IgD-negative memory B cell (primary cell): Measurements from ENCODE around the gene AMBRA1. TPM values are rescaled to one million over a fixed set of nuclear protein-coding genes. Genes with fewer than 3 reads are reported as not detected.
"Not testable (repeated sequence)": the region's sequence is repeated elsewhere in the genome, so short reads cannot be mapped to it uniquely, and the experiment has no call there.

ENCODE experiments used
- H3K27ac Mint-ChIP-seq, 3 donors: one replicate each; pipeline ENCODE4 v1.8.0; 2020 to 2022; ENCODE audit warnings: mild to moderate bottlenecking in 3 of 3, mixed read lengths in 3 of 3, moderate library complexity in 1 of 3
- H3K27me3 Mint-ChIP-seq: one replicate; pipeline ENCODE4 v1.8.0; 2021; ENCODE audit warnings: mixed read lengths
- H3K36me3 Mint-ChIP-seq: one replicate; pipeline ENCODE4 v1.8.0; 2020; ENCODE audit warnings: mild to moderate bottlenecking, mixed read lengths
- H3K4me1 Mint-ChIP-seq, 3 donors: one replicate each; pipeline ENCODE4 v1.8.0; 2020 to 2022; ENCODE audit warnings: mixed read lengths in 3 of 3, mild to moderate bottlenecking in 1 of 3
- H3K4me3 Mint-ChIP-seq, 4 donors: one replicate each; pipeline ENCODE4 v1.8.0; 2020 to 2022; ENCODE audit warnings: mild to moderate bottlenecking in 4 of 4, mixed read lengths in 4 of 4, moderate library complexity in 3 of 4
- H3K9me3 Mint-ChIP-seq, 3 donors: one replicate each; pipeline ENCODE4 v1.8.0; 2020 to 2021; ENCODE audit warnings: mixed read lengths in 3 of 3, mild to moderate bottlenecking in 1 of 3
- polyA plus RNA-seq: library from polyadenylated mRNA; unstranded; fragments of 300-500 nt; fragmentation: Illumina TruSeq; gene quantifications from one replicate; pipeline ENCODE4 v1.2.3, GENCODE V29; 2021

Gene AMBRA1
- polyA plus RNA-seq, 1 donor from 2014 or later = 9.1 TPM

GRCh38 chr11:46523290-46523689 lies 70.5 kb downstream of the AMBRA1 start:
- Mint-ChIP-seq H3K27me3 (no peaks in the 10 kb centered on the region), H3K4me3 (no peak overlapping the region), H3K36me3 (peaks cover 6% of the 10 kb centered on the region), H3K9me3 (no peaks in the 10 kb centered on the region), H3K4me1 (peaks cover 17 to 27% (median 19%) of the 10 kb centered on the region in 3 donors), H3K27ac (no peak overlapping the region)

- Mint-ChIP-seq H3K27ac (no peak overlapping the region), H3K36me3 (peaks cover 6% of the 10 kb centered on the region), H3K9me3 (no peaks in the 10 kb centered on the region), H3K4me3 (no peak overlapping the region), H3K27me3 (no peaks in the 10 kb centered on the region), H3K4me1 (peaks cover 17 to 25% (median 18%) of the 10 kb centered on the region in 3 donors)
Measured at GRCh38 chr11:46522682-46523281, 71.0 kb downstream of the AMBRA1 start.

GRCh38 chr11:46521961-46522681 lies 71.7 kb downstream of the AMBRA1 start:
- Mint-ChIP-seq H3K36me3 (peaks cover 2% of the 10 kb centered on the region), H3K9me3 (no peaks in the 10 kb centered on the region), H3K4me3 (no peak overlapping the region), H3K4me1 (peaks cover 12 to 21% (median 16%) of the 10 kb centered on the region in 3 donors), H3K27me3 (no peaks in the 10 kb centered on the region), H3K27ac (no peak overlapping the region)

- H3K27me3 Mint-ChIP-seq = no peaks in the 10 kb centered on the region
Measured at GRCh38 chr11:46520971-46521745, 72.7 kb downstream of the AMBRA1 start.

GRCh38 chr11:46519351-46519750 lies 74.5 kb downstream of the AMBRA1 start:
- Mint-ChIP-seq H3K4me1 (peaks cover 12 to 21% (median 16%) of the 10 kb centered on the region in 3 donors), H3K27ac (no peak overlapping the region), H3K4me3 (no peak overlapping the region), H3K27me3 (no peaks in the 10 kb centered on the region), H3K36me3 (no peaks in the 10 kb centered on the region), H3K9me3 (no peaks in the 10 kb centered on the region)

More at GRCh38 chr11:46520971-46521745, 72.7 kb downstream of the AMBRA1 start:
- H3K36me3 Mint-ChIP-seq = no peaks in the 10 kb centered on the region
- H3K4me3 Mint-ChIP-seq = no peak overlapping the region
- H3K9me3 Mint-ChIP-seq = no peaks in the 10 kb centered on the region
- H3K4me1 Mint-ChIP-seq = peaks cover 12 to 21% (median 16%) of the 10 kb centered on the region in 3 donors
- no peak overlapping the region for H3K27ac Mint-ChIP-seq

GRCh38 chr11:46518928-46519327 lies 74.9 kb downstream of the AMBRA1 start:
- not testable (repeated sequence) for H3K27ac Mint-ChIP-seq, H3K4me3 Mint-ChIP-seq, H3K36me3 Mint-ChIP-seq, H3K9me3 Mint-ChIP-seq, H3K27me3 Mint-ChIP-seq
- peaks cover 12 to 21% (median 19%) of the 10 kb centered on the region in 3 donors for H3K4me1 Mint-ChIP-seq

GRCh38 chr11:46514370-46514769 lies 79.5 kb downstream of the AMBRA1 start:
- Mint-ChIP-seq H3K36me3 (peaks cover 2% of the 10 kb centered on the region), H3K9me3 (no peaks in the 10 kb centered on the region), H3K27ac (no peak overlapping the region), H3K4me1 (peaks cover 3% of the 10 kb centered on the region in 3 donors), H3K27me3 (no peaks in the 10 kb centered on the region), H3K4me3 (no peak overlapping the region)

GRCh38 chr11:46513934-46514342 lies 79.9 kb downstream of the AMBRA1 start:
- no peaks in the 10 kb centered on the region for H3K27me3 Mint-ChIP-seq
- peaks cover 2% of the 10 kb centered on the region for H3K36me3 Mint-ChIP-seq
- no peaks in the 10 kb centered on the region for H3K9me3 Mint-ChIP-seq
- no peak overlapping the region for H3K4me3 Mint-ChIP-seq
- peaks cover 0 to 3% (median 3%) of the 10 kb centered on the region in 3 donors for H3K4me1 Mint-ChIP-seq
- H3K27ac Mint-ChIP-seq = no peak overlapping the region

GRCh38 chr11:46512261-46512881 lies 81.5 kb downstream of the AMBRA1 start:
- H3K4me1 Mint-ChIP-seq = peaks cover 0 to 3% (median 2%) of the 10 kb centered on the region in 3 donors
- H3K36me3 Mint-ChIP-seq = peaks cover 2% of the 10 kb centered on the region
- H3K9me3 Mint-ChIP-seq = no peaks in the 10 kb centered on the region
- no peak overlapping the region for H3K4me3 Mint-ChIP-seq
- no peak overlapping the region for H3K27ac Mint-ChIP-seq
- H3K27me3 Mint-ChIP-seq = no peaks in the 10 kb centered on the region

GRCh38 chr11:46511342-46511741 lies 82.5 kb downstream of the AMBRA1 start:
- peaks cover 2% of the 10 kb centered on the region for H3K36me3 Mint-ChIP-seq
- H3K9me3 Mint-ChIP-seq = no peaks in the 10 kb centered on the region
- peaks cover 0 to 3% (median 3%) of the 10 kb centered on the region in 3 donors for H3K4me1 Mint-ChIP-seq
- peak overlapping the region in 1 of 3 donors; percentile 74 for H3K27ac Mint-ChIP-seq
- H3K4me3 Mint-ChIP-seq = no peak overlapping the region
- no peaks in the 10 kb centered on the region for H3K27me3 Mint-ChIP-seq

- no peaks in the 10 kb centered on the region for H3K27me3 Mint-ChIP-seq
- no peak overlapping the region for H3K27ac Mint-ChIP-seq
- no peaks in the 10 kb centered on the region for H3K9me3 Mint-ChIP-seq
- H3K4me1 Mint-ChIP-seq = peaks cover 0 to 5% (median 0%) of the 10 kb centered on the region in 3 donors
- peaks cover 2% of the 10 kb centered on the region for H3K36me3 Mint-ChIP-seq
- no peak overlapping the region for H3K4me3 Mint-ChIP-seq
Measured at GRCh38 chr11:46508360-46508759, 85.5 kb downstream of the AMBRA1 start.

- no peak overlapping the region for H3K27ac Mint-ChIP-seq
- peaks cover 2% of the 10 kb centered on the region for H3K36me3 Mint-ChIP-seq
- no peak overlapping the region for H3K4me3 Mint-ChIP-seq
- H3K4me1 Mint-ChIP-seq = peaks cover 0 to 4% (median 3%) of the 10 kb centered on the region in 3 donors
- H3K9me3 Mint-ChIP-seq = no peaks in the 10 kb centered on the region
- H3K27me3 Mint-ChIP-seq = no peaks in the 10 kb centered on the region
Measured at GRCh38 chr11:46506483-46506791, 87.4 kb downstream of the AMBRA1 start.

- H3K36me3 Mint-ChIP-seq = no peaks in the 10 kb centered on the region
- no peaks in the 10 kb centered on the region for H3K9me3 Mint-ChIP-seq
- H3K4me1 Mint-ChIP-seq = peaks cover 0 to 4% (median 3%) of the 10 kb centered on the region in 3 donors
- H3K27me3 Mint-ChIP-seq = no peaks in the 10 kb centered on the region
- no peak overlapping the region for H3K4me3 Mint-ChIP-seq
- H3K27ac Mint-ChIP-seq = no peak overlapping the region
Measured at GRCh38 chr11:46505741-46506482, 87.9 kb downstream of the AMBRA1 start.

- H3K27me3 Mint-ChIP-seq = no peaks in the 10 kb centered on the region
- H3K36me3 Mint-ChIP-seq = no peaks in the 10 kb centered on the region
Measured at GRCh38 chr11:46504817-46505613, 88.8 kb downstream of the AMBRA1 start.

More at GRCh38 chr11:46504817-46505613, 88.8 kb downstream of the AMBRA1 start:
- no peak overlapping the region for H3K4me3 Mint-ChIP-seq
- no peaks in the 10 kb centered on the region for H3K9me3 Mint-ChIP-seq
- H3K27ac Mint-ChIP-seq = peak overlapping the region in 1 of 3 donors; percentile 83
- H3K4me1 Mint-ChIP-seq = peaks cover 0 to 4% (median 3%) of the 10 kb centered on the region in 3 donors
